Measurements from ENCODE around the gene CFAP77. TPM values are rescaled to one million over a fixed set of nuclear protein-coding genes. Genes with fewer than 3 reads are reported as not detected.
A peak's percentile ranks its signal among the peaks of the same experiment; 100 is the strongest.

Gene CFAP77
- total and polyA plus RNA-seq, 2 of the 8 experiments (the other 6 are each of a cell fraction or from before 2014, with no cell fraction given), result 0.63 to 0.97 TPM

- H2AFZ ChIP-seq (ENCODE audit: low read length), result no peak overlapping the region
- H3K27me3 ChIP-seq (replicated peaks in 1 of 4; ENCODE audit: control insufficient read depth in 3 of 4, extremely low read depth in 1 of 4, insufficient read depth in 3 of 4, low read length in 3 of 4), result peaks cover 63 to 74% (median 71%) of the 10 kb centered on the region in 4 experiments
- H3K4me1 ChIP-seq (replicated peaks in 1 of 4; ENCODE audit: control insufficient read depth in 3 of 4, insufficient read depth in 4 of 4, low read length in 3 of 4), result peaks cover 3 to 77% (median 47%) of the 10 kb centered on the region in 4 experiments
- H3K23ac ChIP-seq (ENCODE audit: insufficient read length), result no peak overlapping the region
- 4% methylated on average over 28 of the region's 28 CpGs; no CpG with 5 or more reads in 1 of the 2 experiments for WGBS, 2 experiments (ENCODE audit: extremely low coverage in 1 of 2, insufficient coverage in 1 of 2, insufficient read length in 1 of 2, insufficient replicate concordance in 2 of 2, low coverage in 1 of 2, low lambda C conversion rate in 2 of 2, missing lambda C conversion rate in 1 of 2)
- peak overlapping the region; percentile 60; the same call in 1 of the 2 replicates for H3K18ac ChIP-seq (ENCODE audit: extremely low read depth, low read length)
- H3K9me3 ChIP-seq (ENCODE audit: insufficient read depth in 2 of 2, low read depth in 1 of 2, low read length in 1 of 2), result no peaks in the 10 kb centered on the region
- no peaks in the 10 kb centered on the region for H3K79me2 ChIP-seq (ENCODE audit: control insufficient read depth in 1 of 2, insufficient read depth in 2 of 2, low read length in 2 of 2)
- H3K23me2 ChIP-seq (ENCODE audit: low read depth, low read length), result peaks cover 17% of the 10 kb centered on the region
- DNase-seq (ENCODE audit: low read depth in 1 of 2, low spot score in 2 of 2) (peak in 1 of 2 experiments; percentile 63), FAIRE-seq (no peak)
- no peak overlapping the region for H3K14ac ChIP-seq (ENCODE audit: insufficient read length)
- H2BK120ac ChIP-seq (replicated peaks; ENCODE audit: low read depth, low read length), result no peak overlapping the region
- POLR2A ChIA-PET (ENCODE audit: partially characterized antibody), result interaction anchor here (2.9 kb wide), 1 partner anchor 81 kb away, joined by 10 read pairs; the partner anchor contains the start of genes DDX31 and GTF3C4
- no peak overlapping the region for H2BK12ac ChIP-seq (ENCODE audit: low read depth, low read length)
- no peaks in the 10 kb centered on the region for H3K36me3 ChIP-seq (ENCODE audit: control insufficient read depth in 2 of 4, insufficient read depth in 4 of 4, low read length in 3 of 4)
- no peak overlapping the region for H2AK5ac ChIP-seq (ENCODE audit: low read depth, low read length)
- no peak overlapping the region for H2BK15ac ChIP-seq (ENCODE audit: low read length)
- H3K79me1 ChIP-seq (ENCODE audit: low read depth, low read length), result no peaks in the 10 kb centered on the region
- H2BK5ac ChIP-seq (ENCODE audit: low read depth, low read length), result no peak overlapping the region
- peaks cover 2 to 22% of the 10 kb centered on the region in 2 experiments for H4K20me1 ChIP-seq (replicated peaks in 1 of 2; ENCODE audit: control insufficient read depth in 1 of 2, insufficient read depth in 2 of 2, low read length in 2 of 2)
- H3K4ac ChIP-seq (replicated peaks; ENCODE audit: insufficient read length, low read depth, low read length), result no peak overlapping the region
- no peak overlapping the region for H3K9ac ChIP-seq (replicated peaks in 1 of 4; ENCODE audit: extremely low read depth in 1 of 4, low read depth in 3 of 4, low read length in 3 of 4)
- no peak overlapping the region for H3K56ac ChIP-seq (replicated peaks; ENCODE audit: insufficient read length, low read depth, low read length)
- peak in 1 of 2 experiments; percentile 84; a peak in 2 of 4 replicates for TF ChIP-seq HDAC2 (IDR thresholded peaks at IDR 0.05; ENCODE audit: borderline replicate concordance in 1 of 2, low read depth in 2 of 2, low read length in 2 of 2)
- no peak for TF ChIP-seq TEAD4 (IDR thresholded peaks at IDR 0.05; ENCODE audit: low read depth, low read length)
- TF ChIP-seq EGR1 (IDR thresholded peaks at IDR 0.05; ENCODE audit: borderline replicate concordance, low read depth, low read length), result no peak
- TF ChIP-seq KDM1A (IDR thresholded peaks at IDR 0.05; ENCODE audit: borderline replicate concordance, low read length), result peak; percentile 89; the same call in 1 of the 2 replicates
- H3K4me2 ChIP-seq (ENCODE audit: insufficient read depth in 1 of 2, low read depth in 2 of 2, low read length in 2 of 2), result peak overlapping the region; percentile 86 to 89
- no peak overlapping the region for H2BK20ac ChIP-seq (ENCODE audit: low read length)
- H4K91ac ChIP-seq (replicated peaks; ENCODE audit: insufficient read length, low read length), result peak overlapping the region; percentile 12
- H4K8ac ChIP-seq (ENCODE audit: extremely low read depth, insufficient read depth, low read length), result no peak overlapping the region
- CTCF ChIA-PET (ENCODE audit: partially characterized antibody), result interaction anchor here (1.1 kb wide), 1 partner anchor 12 kb away, joined by 3 read pairs; no protein-coding TSS in a partner anchor
- H3K4me3 ChIP-seq (ENCODE audit: extremely low read depth in 1 of 4, insufficient read depth in 2 of 4, low read depth in 3 of 4, low read length in 4 of 4), result peak overlapping the region in 3 of 4 experiments; percentile 10 to 65 (median 45); a peak in 6 of 8 replicates
- no peak overlapping the region for H3K27ac ChIP-seq (ENCODE audit: low read depth, low read length)
- H4K5ac ChIP-seq (ENCODE audit: insufficient read length, low read depth, low read length), result no peak overlapping the region
These were observed 178.6 kb downstream of the CFAP77 start for GRCh38 chr9:132588501-132589147.

Measured in H1 (cell line).